Stomach (tissue), 4 donors: ENCODE data around the gene ZSCAN5B.

ENCODE experiments used
- CTCF ChIP-seq, 7 experiments: fragments of 450-650 bp in 4 of 7; fragments of 200-600 bp in 3 of 7; sonication (generic) in 3 of 7; IDR thresholded peaks; one replicate each; pipeline ENCODE4 v1.5.1; 2016 to 2019; ENCODE audit warnings: antibody characterized with exemption in 7 of 7, control low read depth in 2 of 7, mild to moderate bottlenecking in 1 of 7
- POLR2A ChIP-seq, 4 donors: fragments of 450-650 bp; IDR thresholded peaks; one replicate each; pipeline ENCODE4 v1.6.1; 2016; ENCODE audit warnings: antibody characterized with exemption in 4 of 4, control low read depth in 2 of 4, mild to moderate bottlenecking in 1 of 4, moderate library complexity in 1 of 4
- POLR2AphosphoS5 ChIP-seq, 3 donors: sonication (generic); formaldehyde crosslinking; IDR thresholded peaks; one replicate each; pipeline ENCODE4 v1.6.1; 2016; ENCODE audit warnings: antibody characterized with exemption in 3 of 3

GRCh38 chr19:56191711-56192110 is 5.9 kb downstream of the ZSCAN5B start:
- TF ChIP-seq CTCF (IDR thresholded peaks at IDR 0.05), result no peak
- no peak for TF ChIP-seq POLR2AphosphoS5 (IDR thresholded peaks at IDR 0.05)
- no peak for TF ChIP-seq POLR2A (IDR thresholded peaks at IDR 0.05)
